Duodenal mucosa (tissue), 2 donors: Measurements from ENCODE around the gene ADGRL2.

ENCODE experiments used
- H3K27ac ChIP-seq: one replicate; pipeline ENCODE4 v1.7.0; 2013; ENCODE audit warnings: low read depth, low read length
- H3K27me3 ChIP-seq, 2 donors: one replicate each; pipeline ENCODE4 v1.7.0; 2013; ENCODE audit warnings: low read length in 2 of 2, control low read depth in 1 of 2; ENCODE audit not compliant: insufficient read depth in 2 of 2, control insufficient read depth in 1 of 2
- H3K36me3 ChIP-seq, 2 donors: one replicate each; pipeline ENCODE4 v1.7.0; 2013; ENCODE audit warnings: low read length in 2 of 2, control low read depth in 1 of 2; ENCODE audit not compliant: insufficient read depth in 2 of 2, control insufficient read depth in 1 of 2
- H3K4me1 ChIP-seq, 2 donors: one replicate each; pipeline ENCODE4 v1.7.0; 2013; ENCODE audit warnings: low read length in 2 of 2, control low read depth in 1 of 2; ENCODE audit not compliant: insufficient read depth in 2 of 2, control insufficient read depth in 1 of 2
- H3K4me3 ChIP-seq, 2 donors: one replicate each; pipeline ENCODE4 v1.7.0; 2013; ENCODE audit warnings: low read length in 2 of 2, low read depth in 1 of 2
- H3K9ac ChIP-seq, 2 donors: one replicate each; pipeline ENCODE4 v1.7.0; 2013; ENCODE audit warnings: low read length in 2 of 2, low read depth in 1 of 2
- H3K9me3 ChIP-seq, 2 donors: one replicate each; pipeline ENCODE4 v1.7.0; 2013; ENCODE audit warnings: low read length in 2 of 2, control low read depth in 1 of 2; ENCODE audit not compliant: control insufficient read depth in 1 of 2

Gene ADGRL2

GRCh38 chr1:81967951-81968350, 167.2 kb downstream of the ADGRL2 start:
- no peaks in the 10 kb centered on the region for H3K4me1 ChIP-seq
- H3K36me3 ChIP-seq, result no peaks in the 10 kb centered on the region
- H3K9ac ChIP-seq, result no peak overlapping the region

GRCh38 chr1:81970416-81970815, 169.7 kb downstream of the ADGRL2 start:
- Histone ChIP-seq H3K36me3 (no peaks in the 10 kb centered on the region), H3K27me3 (no peaks in the 10 kb centered on the region), H3K9ac (no peak overlapping the region), H3K27ac (no peak overlapping the region), H3K4me3 (no peak overlapping the region), H3K9me3 (no peaks in the 10 kb centered on the region), H3K4me1 (no peaks in the 10 kb centered on the region)

More at GRCh38 chr1:81967951-81968350, 167.2 kb downstream of the ADGRL2 start:
- H3K27ac ChIP-seq, result no peak overlapping the region
- no peak overlapping the region for H3K4me3 ChIP-seq
- H3K9me3 ChIP-seq, result no peaks in the 10 kb centered on the region
- H3K27me3 ChIP-seq, result no peaks in the 10 kb centered on the region

GRCh38 chr1:81974222-81974841, 173.6 kb downstream of the ADGRL2 start:
- no peaks in the 10 kb centered on the region for H3K36me3 ChIP-seq
- no peak overlapping the region for H3K9ac ChIP-seq
- H3K27ac ChIP-seq, result no peak overlapping the region
- H3K27me3 ChIP-seq, result no peaks in the 10 kb centered on the region
- H3K4me1 ChIP-seq, result no peaks in the 10 kb centered on the region
- no peaks in the 10 kb centered on the region for H3K9me3 ChIP-seq
- no peak overlapping the region for H3K4me3 ChIP-seq

GRCh38 chr1:81974883-81975555, 174.3 kb downstream of the ADGRL2 start:
- Histone ChIP-seq H3K27me3 (no peaks in the 10 kb centered on the region), H3K27ac (no peak overlapping the region), H3K4me3 (no peak overlapping the region), H3K36me3 (no peaks in the 10 kb centered on the region), H3K4me1 (no peaks in the 10 kb centered on the region), H3K9ac (no peak overlapping the region), H3K9me3 (no peaks in the 10 kb centered on the region)

GRCh38 chr1:81976539-81976938, 175.8 kb downstream of the ADGRL2 start:
- H3K27ac ChIP-seq, result no peak overlapping the region
- H3K4me1 ChIP-seq, result no peaks in the 10 kb centered on the region
- H3K9ac ChIP-seq, result no peak overlapping the region
- H3K36me3 ChIP-seq, result no peaks in the 10 kb centered on the region
- H3K9me3 ChIP-seq, result no peaks in the 10 kb centered on the region
- no peaks in the 10 kb centered on the region for H3K27me3 ChIP-seq
- H3K4me3 ChIP-seq, result no peak overlapping the region

- H3K27ac ChIP-seq, result no peak overlapping the region
- no peaks in the 10 kb centered on the region for H3K9me3 ChIP-seq
- H3K27me3 ChIP-seq, result no peaks in the 10 kb centered on the region
- H3K4me1 ChIP-seq, result no peaks in the 10 kb centered on the region
- H3K4me3 ChIP-seq, result no peak overlapping the region
- H3K9ac ChIP-seq, result no peak overlapping the region
- H3K36me3 ChIP-seq, result no peaks in the 10 kb centered on the region
Measured at GRCh38 chr1:81978945-81979344, 178.2 kb downstream of the ADGRL2 start.

- Histone ChIP-seq H3K4me1 (no peaks in the 10 kb centered on the region), H3K36me3 (no peaks in the 10 kb centered on the region), H3K27me3 (no peaks in the 10 kb centered on the region), H3K9ac (no peak overlapping the region), H3K4me3 (no peak overlapping the region), H3K9me3 (no peaks in the 10 kb centered on the region), H3K27ac (no peak overlapping the region)
Measured at GRCh38 chr1:81982523-81982922, 181.8 kb downstream of the ADGRL2 start.

GRCh38 chr1:81989524-81989923, 188.8 kb downstream of the ADGRL2 start:
- Histone ChIP-seq H3K36me3 (no peaks in the 10 kb centered on the region), H3K9me3 (no peaks in the 10 kb centered on the region), H3K27me3 (no peaks in the 10 kb centered on the region), H3K27ac (no peak overlapping the region), H3K4me1 (no peaks in the 10 kb centered on the region), H3K4me3 (no peak overlapping the region), H3K9ac (no peak overlapping the region)

GRCh38 chr1:81990241-81990640, 189.5 kb downstream of the ADGRL2 start:
- Histone ChIP-seq H3K27me3 (no peaks in the 10 kb centered on the region), H3K9ac (no peak overlapping the region), H3K4me3 (no peak overlapping the region), H3K36me3 (no peaks in the 10 kb centered on the region), H3K4me1 (no peaks in the 10 kb centered on the region), H3K27ac (no peak overlapping the region), H3K9me3 (no peaks in the 10 kb centered on the region)

- no peaks in the 10 kb centered on the region for H3K4me1 ChIP-seq
- no peak overlapping the region for H3K9ac ChIP-seq
- H3K4me3 ChIP-seq, result no peak overlapping the region
- no peaks in the 10 kb centered on the region for H3K36me3 ChIP-seq
- H3K27me3 ChIP-seq, result no peaks in the 10 kb centered on the region
- no peaks in the 10 kb centered on the region for H3K9me3 ChIP-seq
- H3K27ac ChIP-seq, result no peak overlapping the region
Measured at GRCh38 chr1:81998165-81998564, 197.4 kb downstream of the ADGRL2 start.
